K562 (cell line): ENCODE data around the gene TSSK2. TPM values are rescaled to one million over a fixed set of nuclear protein-coding genes. Genes with fewer than 3 reads are reported as not detected.

Source experiments
- ETV1 ChIP-seq: fragments of 450-650 bp; conservative IDR thresholded peaks from 2 replicates; pipeline ENCODE4 v1.6.1; 2016; ENCODE audit warnings: missing genetic modification characterization, control low read depth, low read depth, missing compliant biosample characterization
- KDM5B ChIP-seq: fragments of 200-600 bp; sonication (generic); IDR thresholded peaks from 2 replicates; pipeline ENCODE4 v1.6.1; 2012; ENCODE audit warnings: low read depth, mild to moderate bottlenecking, moderate library complexity, low read length, control low read depth, inconsistent platforms; ENCODE audit not compliant: insufficient replicate concordance
- MTA1 ChIP-seq: fragments of 450-650 bp; IDR thresholded peaks from 2 replicates; pipeline ENCODE4 v1.6.1; 2017; ENCODE audit warnings: borderline replicate concordance
- RBBP5 ChIP-seq: fragments of 200-600 bp; sonication (generic); IDR thresholded peaks from 2 replicates; pipeline ENCODE4 v1.6.1; 2012; ENCODE audit warnings: borderline replicate concordance, mild to moderate bottlenecking, low read length, control low read depth, inconsistent platforms; ENCODE audit not compliant: insufficient read depth, poor library complexity, severe bottlenecking
- RUNX1 ChIP-seq: sonication (generic); IDR thresholded peaks from 2 replicates; pipeline ENCODE4 v1.6.1; 2016; ENCODE audit warnings: antibody characterized with exemption, low read depth
- SAP30 ChIP-seq: fragments of 200-600 bp; sonication (generic); IDR thresholded peaks from 2 replicates; pipeline ENCODE4 v1.6.1; 2012; ENCODE audit warnings: borderline replicate concordance, low read depth, mild to moderate bottlenecking, moderate library complexity, low read length, control low read depth, inconsistent platforms; ENCODE audit not compliant: insufficient read depth, poor library complexity, severe bottlenecking
- SMAD3 ChIP-seq: fragments of 450-650 bp; formaldehyde crosslinking; conservative IDR thresholded peaks from 2 replicates; pipeline ENCODE4 v1.4.0; 2020; ENCODE audit warnings: mild to moderate bottlenecking
- polyA plus RNA-seq, 8 experiments: library from polyadenylated mRNA; depleted of rRNA in 4 of 8; stranded (reverse) in 5 of 8; unstranded in 3 of 8; fragments of >200 nt; fragmentation: Nextera tagmentation in 2 of 8; fragmentation: Illumina TruSeq in 1 of 8; extraction: Ambion mirVana in 2 of 8; extraction: Trizol in 1 of 8; gene quantifications; 2 replicates each; pipeline versions ENCODE4 v1.2.1 to v1.2.3, GENCODE V29; 2011 to 2014; ENCODE audit warnings: inconsistent platforms in 1 of 8, missing spikeins in 1 of 8
- total RNA-seq, 7 experiments: library from RNA; depleted of rRNA in 6 of 7; stranded (reverse); fragments of >200 nt in 6 of 7; fragmentation: Illumina TruSeq in 2 of 7; extraction: Trizol in 2 of 7; gene quantifications; 2 replicates each; pipeline versions ENCODE4 v1.2.1 to v1.2.3, GENCODE V29; 2011 to 2021; ENCODE audit warnings: low replicate concordance in 1 of 7
- TF ChIP-seq, protein P1 (sequence below), 2 experiments: fragments of 450-650 bp in 1 of 2; sonication (generic) in 1 of 2; formaldehyde crosslinking in 1 of 2; IDR thresholded peaks; 2 replicates each; pipeline versions ENCODE4 v1.7.1 to v1.9.0; 2016 to 2022; ENCODE audit warnings: inconsistent platforms in 1 of 2, mild to moderate bottlenecking in 1 of 2, missing genetic modification reagents in 1 of 2
- TF ChIP-seq, protein P2 (sequence below), 2 experiments: fragments of 250-450 bp in 1 of 2; fragments of 450-650 bp in 1 of 2; sonication (Bioruptor Pico) in 1 of 2; IDR thresholded peaks; 2 replicates each; pipeline versions ENCODE4 v1.6.1 to v1.8.0; 2016 to 2021; ENCODE audit warnings: mild to moderate bottlenecking in 2 of 2, moderate library complexity in 2 of 2, missing compliant biosample characterization in 1 of 2, missing genetic modification characterization in 1 of 2

The TSSK2 gene
- total and polyA plus RNA-seq, 9 of the 15 experiments (the other 6 are each of a cell fraction or from before 2014, with no cell fraction given): 0.04 TPM; not detected in 8

DNA sequence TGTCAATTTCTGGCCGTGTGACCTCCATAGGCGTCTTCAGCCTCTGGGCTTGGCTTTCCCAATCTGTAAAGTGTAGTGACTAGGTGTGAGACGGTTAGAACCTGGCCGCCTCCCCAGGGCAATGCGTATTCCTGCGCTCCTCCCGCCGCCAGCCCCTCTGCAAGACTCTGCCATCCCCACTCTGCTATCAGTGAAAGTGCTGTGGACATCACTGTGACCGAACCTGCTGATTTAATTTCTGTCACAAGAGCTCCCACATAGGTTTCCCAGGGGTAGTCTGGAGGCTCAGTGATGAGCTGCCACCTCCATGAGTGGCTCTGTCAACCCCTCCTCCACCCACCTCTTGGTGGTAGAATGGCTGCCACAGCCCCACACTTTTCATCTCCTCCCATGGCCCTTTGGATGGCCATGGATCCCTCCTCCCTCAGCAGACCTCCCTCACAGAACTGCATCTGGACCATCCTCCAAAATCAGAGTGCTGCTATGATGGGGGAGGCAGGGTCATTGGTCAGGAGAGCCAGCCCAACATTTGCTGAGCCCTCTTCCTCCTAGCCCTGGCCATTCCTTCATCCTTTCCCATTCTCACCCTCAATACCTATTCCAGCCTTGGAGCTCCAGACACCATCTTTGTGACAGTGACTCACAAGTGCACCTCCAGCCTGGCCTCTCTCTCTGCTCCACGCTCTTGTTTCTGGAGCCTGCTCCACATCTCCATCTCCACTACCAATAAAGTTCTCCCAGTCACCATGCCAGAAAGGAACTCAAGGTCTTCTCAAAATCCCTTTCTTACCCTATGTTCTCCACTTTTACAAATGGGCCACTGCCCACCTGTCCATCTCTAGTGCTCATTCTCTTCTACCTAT is 20.5 kb downstream of the TSSK2 start (continued):
- TF ChIP-seq, protein P1, sequence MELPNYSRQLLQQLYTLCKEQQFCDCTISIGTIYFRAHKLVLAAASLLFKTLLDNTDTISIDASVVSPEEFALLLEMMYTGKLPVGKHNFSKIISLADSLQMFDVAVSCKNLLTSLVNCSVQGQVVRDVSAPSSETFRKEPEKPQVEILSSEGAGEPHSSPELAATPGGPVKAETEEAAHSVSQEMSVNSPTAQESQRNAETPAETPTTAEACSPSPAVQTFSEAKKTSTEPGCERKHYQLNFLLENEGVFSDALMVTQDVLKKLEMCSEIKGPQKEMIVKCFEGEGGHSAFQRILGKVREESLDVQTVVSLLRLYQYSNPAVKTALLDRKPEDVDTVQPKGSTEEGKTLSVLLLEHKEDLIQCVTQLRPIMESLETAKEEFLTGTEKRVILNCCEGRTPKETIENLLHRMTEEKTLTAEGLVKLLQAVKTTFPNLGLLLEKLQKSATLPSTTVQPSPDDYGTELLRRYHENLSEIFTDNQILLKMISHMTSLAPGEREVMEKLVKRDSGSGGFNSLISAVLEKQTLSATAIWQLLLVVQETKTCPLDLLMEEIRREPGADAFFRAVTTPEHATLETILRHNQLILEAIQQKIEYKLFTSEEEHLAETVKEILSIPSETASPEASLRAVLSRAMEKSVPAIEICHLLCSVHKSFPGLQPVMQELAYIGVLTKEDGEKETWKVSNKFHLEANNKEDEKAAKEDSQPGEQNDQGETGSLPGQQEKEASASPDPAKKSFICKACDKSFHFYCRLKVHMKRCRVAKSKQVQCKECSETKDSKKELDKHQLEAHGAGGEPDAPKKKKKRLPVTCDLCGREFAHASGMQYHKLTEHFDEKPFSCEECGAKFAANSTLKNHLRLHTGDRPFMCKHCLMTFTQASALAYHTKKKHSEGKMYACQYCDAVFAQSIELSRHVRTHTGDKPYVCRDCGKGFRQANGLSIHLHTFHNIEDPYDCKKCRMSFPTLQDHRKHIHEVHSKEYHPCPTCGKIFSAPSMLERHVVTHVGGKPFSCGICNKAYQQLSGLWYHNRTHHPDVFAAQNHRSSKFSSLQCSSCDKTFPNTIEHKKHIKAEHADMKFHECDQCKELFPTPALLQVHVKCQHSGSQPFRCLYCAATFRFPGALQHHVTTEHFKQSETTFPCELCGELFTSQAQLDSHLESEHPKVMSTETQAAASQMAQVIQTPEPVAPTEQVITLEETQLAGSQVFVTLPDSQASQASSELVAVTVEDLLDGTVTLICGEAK (IDR thresholded peaks at IDR 0.05): 0 out of 2 replicates have a peak, but pooled peaks have one; percentile 28
- TF ChIP-seq, protein P1 (CRISPR knock-in tag; IDR thresholded peaks at IDR 0.05): no peak
- TF ChIP-seq KDM5B (peak; percentile 52), MTA1 (peak; percentile 23; the same call in 1 of the 2 replicates), SMAD3 (no peak), ETV1 (tag) (0 out of 2 replicates have a peak, but pooled peaks have one; percentile 10), RBBP5 (peak; percentile 46), RUNX1 (peak; percentile 52; the same call in 1 of the 2 replicates), SAP30 (peak; percentile 20)
- TF ChIP-seq, protein P2, sequence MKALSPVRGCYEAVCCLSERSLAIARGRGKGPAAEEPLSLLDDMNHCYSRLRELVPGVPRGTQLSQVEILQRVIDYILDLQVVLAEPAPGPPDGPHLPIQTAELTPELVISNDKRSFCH (CRISPR knock-in tag; IDR thresholded peaks at IDR 0.05): no peak
- TF ChIP-seq, protein P2 (tag; IDR thresholded peaks at IDR 0.05): 0 out of 2 replicates have a peak, but pooled peaks have one; percentile 14
- TF ChIP-seq, all 486 proteins: peak for 28
